ENCODE results near the gene MTARC2.
"Not testable (repeated sequence)": the region's sequence is repeated elsewhere in the genome, so short reads cannot be mapped to it uniquely, and the experiment has no call there.

MTARC2 gene

DNA sequence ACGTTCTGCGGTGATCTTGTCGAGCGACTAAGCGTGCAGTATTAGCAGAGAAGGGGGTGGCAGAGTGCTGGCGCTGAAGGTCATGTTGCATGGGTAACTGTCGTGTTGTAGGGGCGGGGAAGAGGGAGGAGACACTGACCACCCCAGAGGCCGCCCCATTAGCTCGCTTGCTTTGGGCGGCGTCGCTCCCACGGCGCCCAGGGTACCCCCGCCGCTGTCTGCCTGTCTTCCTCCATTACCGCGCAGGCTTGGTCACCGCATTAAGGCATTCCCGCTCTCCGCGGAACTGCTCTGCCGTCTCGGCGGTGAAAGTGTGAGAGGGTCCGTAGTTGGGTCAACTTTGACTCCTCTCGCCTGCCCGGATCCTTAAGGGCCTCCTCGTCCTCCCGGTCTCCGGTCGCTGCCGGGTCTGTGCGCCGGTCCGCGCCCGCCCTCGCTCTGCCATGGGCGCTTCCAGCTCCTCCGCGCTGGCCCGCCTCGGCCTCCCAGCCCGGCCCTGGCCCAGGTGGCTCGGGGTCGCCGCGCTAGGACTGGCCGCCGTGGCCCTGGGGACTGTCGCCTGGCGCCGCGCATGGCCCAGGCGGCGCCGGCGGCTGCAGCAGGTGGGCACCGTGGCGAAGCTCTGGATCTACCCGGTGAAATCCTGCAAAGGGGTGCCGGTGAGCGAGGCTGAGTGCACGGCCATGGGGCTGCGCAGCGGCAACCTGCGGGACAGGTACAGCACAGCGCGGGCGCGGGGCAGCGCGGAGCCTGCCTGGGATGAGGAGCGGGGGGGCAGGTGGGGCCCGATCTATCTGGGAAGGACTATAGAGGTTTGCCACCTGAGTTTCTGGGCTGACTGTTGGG lies at the start of gene MTARC2:
Gene MTARC2 (plus strand): TSS at position 234 of the 846 bp plus-strand sequence. CDS start 210 bp downstream, at position 444.
- DNase-seq: no peak

DNA sequence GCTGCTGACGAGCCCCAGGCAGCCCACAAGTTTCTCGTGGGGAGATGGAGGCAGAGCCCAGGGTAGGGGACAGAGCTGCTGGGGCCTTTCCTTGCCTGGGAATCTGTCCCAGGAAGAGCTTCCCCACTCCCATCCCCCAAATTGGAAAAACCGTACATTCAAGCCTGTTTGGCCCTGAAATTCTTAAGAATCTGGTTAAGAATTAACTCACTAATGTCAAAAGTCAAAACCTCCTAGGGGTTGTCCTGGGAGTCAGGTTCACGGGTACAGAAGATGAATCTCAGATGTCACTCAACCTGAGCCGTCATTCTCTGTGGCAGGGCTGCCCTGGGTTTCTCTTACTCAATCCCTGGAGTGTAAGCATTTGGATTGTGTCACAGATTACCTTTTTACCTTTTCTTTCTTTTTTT lies 49.5 kb upstream of the MTARC2 start:
- DNase-seq: no peak

DNA sequence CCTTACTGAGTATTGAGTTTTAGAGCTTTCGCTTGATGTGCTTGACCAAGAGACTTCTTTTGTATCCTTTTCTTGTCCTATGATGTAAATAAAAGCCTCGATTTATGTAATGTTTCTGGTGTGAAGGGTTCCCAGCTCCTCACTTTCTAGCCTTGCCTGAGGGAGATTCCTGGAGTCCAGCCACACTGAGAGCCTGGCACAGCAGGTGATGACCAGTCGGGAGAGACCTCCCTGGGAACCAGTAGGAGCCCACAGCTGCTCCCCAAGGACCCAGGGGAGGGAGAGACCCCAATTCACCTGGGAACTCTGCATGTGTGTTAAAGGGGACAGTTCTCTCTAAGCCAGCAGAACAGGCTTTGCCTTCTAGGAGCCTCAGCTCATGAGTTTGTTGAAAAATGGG lies 49.1 kb upstream of the MTARC2 start:
- no peak for DNase-seq

DNA sequence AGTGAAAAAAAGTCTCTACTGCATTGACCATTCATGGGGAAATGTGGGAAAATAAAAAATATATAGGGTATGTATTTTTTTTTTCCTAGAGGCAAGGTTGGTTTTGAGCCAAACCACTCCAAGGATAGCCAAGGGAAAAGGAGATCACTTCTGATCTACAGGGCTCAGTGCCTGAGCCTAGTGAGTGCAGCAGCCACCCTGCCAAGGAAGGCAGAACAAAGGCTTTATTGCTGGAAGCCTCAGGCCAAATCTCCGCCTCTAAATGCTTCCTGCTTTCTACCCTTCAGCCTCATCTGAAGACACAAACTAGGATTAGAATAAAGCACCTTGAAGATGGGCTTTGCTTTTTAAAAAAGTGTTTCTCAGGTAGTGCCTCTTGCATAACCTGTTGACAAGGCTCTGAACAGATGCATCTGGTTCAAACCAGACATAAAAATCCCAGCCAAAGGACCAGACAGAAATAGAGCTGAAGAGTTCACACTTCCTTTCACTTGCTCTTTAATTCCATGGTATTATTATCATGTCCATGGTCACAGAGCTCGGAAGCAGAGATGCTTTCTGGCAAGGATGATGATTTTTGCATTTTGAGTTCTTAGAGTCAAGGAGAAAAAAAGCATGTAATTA lies 47.5 kb upstream of the MTARC2 start:
- no peak for DNase-seq

DNA sequence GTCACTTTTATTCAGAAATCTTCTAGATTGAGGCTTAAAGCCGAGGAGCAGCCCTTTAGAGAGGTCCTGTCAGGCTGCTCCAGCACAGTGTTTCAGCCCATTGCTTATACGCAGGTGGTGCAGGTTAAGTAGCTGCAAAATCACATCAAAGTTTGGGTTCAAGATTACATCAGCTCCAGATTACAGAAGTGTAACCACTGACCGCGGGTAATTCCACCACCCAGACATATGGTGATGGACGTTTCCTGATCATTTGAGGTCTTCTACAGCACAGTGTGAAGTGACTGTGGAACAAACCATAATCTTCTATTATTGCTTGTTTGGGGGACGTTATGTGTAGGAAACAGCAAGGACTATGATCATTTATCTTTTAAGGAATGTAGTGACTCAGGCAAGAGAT lies 46.1 kb upstream of the MTARC2 start:
- no peak for DNase-seq

DNA sequence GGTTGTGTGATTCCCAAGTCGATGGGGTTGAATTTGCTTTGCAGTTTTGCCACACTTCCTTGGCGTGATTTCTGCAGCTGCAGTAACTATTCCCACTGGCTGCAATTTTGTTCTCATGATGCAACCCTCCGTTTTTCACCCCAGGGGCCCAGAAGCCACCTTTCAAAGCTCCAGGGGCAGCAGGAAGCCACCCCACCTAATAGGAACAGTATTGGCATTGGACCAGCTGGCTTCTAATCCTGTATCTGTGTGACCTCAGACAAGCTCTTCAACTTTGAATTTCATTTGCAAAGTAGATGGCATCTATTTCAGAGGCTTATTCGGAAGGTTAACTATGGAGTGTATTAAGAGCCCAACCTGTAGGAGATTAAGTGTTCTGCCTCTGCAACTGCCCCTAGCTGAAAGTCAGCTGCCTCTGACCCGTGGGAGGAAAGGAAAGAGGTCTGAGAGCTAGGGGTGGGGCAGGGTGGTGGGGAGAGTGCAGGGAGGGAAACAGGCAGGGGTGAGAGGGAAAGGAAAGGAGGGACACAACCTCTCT lies 45.3 kb upstream of the MTARC2 start:
- DNase-seq: no peak

DNA sequence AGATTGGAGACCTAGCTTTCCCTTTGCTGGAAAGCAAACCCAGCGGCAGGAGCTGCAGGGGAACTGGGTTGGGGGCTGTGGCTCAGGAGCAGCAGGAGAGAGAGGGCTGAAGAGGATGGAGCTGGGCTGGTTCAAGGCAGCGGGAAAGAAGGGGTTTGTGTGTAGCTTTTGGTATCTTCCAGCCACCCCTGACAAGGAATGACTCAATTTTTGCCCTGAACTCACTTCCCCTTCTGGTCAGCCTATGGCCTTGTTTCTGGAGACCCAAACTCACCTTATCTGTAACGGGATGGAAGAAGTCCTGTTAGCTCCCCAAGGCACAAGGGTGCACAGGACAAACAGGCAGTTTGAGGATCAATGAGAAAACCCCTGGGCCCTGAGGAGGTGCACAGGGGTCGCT lies 44.8 kb upstream of the MTARC2 start:
- DNase-seq: no peak

DNA sequence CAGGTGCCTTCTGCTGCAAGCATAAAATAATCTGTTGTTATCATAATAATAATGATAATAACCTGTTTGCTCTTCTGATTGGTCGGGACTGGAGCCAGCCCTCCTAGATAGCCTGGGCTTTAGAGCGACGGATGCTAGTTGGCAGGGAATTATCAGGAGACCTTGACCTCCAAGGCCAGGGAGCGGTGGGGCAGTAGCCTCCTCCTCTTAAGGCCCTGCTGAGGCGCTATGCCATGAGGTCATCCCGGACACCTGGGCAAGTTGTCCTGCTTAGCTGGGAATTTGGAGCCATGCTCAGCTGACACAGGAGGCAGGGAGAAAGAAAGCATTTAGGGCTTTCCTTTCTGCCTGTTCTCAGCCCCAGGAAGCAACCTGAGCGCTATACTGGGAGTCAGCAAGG lies 42.3 kb upstream of the MTARC2 start:
- no peak for DNase-seq

DNA sequence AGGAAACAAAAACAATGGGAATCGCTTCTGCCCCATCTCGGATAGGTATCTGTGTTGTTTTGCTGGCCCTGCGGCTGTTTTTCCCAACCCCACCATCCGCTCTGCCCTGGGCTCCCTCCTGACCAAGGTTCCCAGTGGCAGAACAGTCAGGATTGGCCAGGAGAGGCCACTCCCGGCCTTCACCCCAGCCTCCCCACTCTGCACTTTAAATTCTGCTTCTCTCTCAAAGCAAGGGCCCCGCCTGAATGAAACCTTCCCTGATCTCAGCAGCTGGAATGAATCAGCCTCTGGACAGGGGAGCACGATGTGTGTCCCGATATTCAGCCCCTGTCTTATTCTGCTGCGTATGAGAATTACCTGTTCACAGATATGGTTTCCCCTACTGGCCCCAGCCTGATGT lies 41.6 kb upstream of the MTARC2 start:
- no peak for DNase-seq

DNA sequence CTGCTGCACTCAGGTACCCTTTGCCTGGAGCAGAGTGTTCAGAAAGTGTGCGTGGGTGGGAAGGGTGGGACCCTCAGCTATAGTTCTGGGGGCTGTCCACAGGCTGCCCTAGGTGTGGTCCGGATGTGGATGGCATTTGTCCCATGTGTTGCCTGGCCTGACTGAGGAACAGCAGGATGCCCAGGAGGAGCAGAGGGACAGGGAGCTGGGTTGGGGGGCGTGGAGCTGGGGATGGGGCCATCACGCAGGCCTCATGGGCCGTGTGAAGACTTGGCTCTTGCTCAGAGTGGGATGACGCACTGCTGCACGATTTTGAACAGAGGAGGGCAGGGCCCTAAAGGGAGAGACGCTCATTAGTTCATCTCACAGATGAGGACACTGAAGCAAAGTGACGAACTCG lies 41.0 kb upstream of the MTARC2 start:
- DNase-seq: no peak

DNA sequence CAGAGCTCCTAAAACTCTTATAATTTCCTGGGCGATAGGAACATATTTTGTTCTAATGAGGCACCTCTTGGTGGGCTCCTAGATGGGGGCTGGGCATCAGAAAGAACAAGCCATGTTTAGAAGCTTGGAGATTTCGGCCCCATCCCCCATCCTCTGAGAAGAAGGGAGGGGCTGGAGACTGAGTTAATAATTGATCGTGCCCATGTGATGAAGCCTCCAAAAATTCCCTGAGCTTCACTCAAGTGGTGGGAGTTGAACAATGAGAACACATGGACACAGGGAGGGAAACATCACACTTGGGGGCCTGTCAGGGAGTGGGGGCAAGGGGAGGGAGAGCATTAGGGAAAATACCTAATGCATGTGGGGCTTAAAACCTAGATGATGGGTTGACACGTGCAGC lies 39.9 kb upstream of the MTARC2 start:
- no peak for DNase-seq

DNA sequence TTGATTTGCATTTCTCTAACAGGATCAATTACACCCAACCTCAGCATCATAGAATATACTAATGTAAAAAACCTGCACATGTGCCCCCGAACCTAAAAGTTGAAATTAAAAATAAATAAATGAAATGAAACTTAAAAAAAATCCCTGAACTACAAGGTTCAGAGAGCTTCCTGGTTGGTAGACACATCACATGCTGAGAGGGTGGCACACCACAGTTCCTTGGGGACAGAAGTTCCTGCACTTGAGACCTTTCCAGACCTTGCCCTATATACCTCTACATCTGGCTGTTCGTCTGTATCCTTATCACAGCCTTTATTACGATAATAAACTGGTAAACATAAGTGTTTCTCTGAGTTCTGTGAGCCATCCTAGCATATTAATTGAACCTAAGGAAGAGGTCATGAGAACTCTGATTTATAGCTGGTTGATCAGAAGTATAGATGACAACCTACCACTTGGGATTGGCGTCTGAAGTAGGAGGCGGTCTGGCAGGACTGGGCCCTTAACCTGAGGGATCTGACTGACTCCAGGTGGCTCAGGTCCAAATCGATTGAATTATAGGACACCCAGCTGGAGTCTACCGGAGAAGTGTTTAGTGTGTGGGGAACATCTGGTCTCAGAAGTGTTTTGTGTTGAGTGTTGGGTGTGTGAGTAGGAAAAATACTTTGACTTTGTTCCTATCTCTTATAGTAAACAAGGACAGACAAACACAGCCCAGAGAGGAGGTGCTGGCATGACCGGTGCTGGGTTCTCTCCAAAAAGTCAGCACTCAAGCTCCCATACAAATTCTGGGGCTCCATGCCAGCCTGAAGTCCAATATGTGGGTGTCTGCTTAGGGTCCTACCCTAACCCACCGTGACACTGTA lies 39.0 kb upstream of the MTARC2 start:
- DNase-seq: no peak

DNA sequence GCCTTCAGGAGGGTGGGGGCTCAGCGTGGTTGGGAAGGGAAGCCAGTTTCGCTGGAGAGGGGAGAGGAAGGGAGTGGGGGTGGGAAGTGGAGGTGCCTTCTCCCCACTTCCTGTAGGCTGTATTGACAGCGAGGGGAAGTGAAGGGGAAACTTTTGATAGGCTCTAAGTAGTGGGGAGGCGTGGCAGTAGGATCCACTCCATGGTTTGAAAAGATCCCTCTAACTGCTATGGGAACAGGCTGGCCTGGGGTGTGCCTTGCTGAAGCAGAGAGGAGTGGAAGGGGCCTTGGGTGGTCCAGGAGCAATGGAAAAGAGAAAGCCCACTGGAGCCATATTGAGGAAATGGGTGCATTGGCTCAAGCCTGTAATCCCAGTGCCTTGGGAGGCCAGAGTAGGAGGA lies 37.8 kb upstream of the MTARC2 start:
- DNase-seq: no peak

DNA sequence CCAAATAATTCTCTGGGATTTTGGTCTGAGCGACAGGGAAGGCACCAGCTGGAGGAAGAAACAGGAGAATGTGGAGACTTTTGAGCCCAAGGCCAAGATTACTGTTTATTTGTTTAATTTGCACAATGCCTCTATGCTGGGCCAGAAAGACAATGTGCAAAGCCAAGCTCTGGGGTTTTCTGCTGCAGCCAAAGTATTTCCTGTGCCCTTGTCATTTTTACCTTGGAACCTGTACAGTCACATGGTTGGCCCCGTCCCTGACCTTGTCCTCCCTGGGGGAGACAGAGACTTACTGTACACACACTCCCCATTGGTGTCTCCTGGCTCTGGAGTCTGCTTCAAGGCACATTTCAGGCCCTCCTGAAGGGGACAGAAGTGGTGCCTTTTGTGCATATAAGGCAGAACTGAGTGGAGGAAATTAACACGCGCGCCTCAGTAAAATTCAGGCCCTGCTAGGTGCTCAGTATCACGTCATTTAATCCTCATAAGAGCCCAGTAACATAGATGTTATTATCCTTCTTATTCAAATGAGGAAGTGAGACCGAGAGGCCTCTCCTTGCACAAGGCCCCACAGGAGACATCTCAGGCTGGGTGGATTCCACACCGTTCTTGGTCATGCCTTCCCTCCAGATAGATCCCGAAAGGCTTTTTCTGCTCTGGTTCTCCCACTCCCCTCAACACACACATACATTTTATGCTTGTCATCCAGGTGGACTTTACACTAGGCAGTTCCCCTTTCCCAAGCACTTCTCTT lies 36.9 kb upstream of the MTARC2 start:
- DNase-seq: no peak

DNA sequence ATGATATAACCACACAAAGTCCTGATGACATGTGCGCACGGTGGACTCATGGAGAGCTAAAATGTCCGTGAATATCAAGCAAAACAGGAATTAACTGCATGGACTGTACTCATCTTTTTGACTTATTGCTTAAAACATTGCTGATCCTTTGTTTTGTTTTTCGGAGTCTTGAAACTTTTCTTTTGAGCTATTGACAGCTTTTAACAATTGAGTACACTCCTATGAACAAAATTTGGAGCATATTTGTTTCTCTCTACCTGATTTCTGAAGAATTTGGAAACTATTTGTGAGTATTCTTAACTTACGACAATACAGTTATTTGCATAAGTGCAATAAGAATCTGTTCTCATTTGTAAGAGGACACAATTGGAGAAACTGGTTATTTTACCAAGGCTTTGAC lies 32.1 kb upstream of the MTARC2 start:
- DNase-seq: not testable (repeated sequence)

DNA sequence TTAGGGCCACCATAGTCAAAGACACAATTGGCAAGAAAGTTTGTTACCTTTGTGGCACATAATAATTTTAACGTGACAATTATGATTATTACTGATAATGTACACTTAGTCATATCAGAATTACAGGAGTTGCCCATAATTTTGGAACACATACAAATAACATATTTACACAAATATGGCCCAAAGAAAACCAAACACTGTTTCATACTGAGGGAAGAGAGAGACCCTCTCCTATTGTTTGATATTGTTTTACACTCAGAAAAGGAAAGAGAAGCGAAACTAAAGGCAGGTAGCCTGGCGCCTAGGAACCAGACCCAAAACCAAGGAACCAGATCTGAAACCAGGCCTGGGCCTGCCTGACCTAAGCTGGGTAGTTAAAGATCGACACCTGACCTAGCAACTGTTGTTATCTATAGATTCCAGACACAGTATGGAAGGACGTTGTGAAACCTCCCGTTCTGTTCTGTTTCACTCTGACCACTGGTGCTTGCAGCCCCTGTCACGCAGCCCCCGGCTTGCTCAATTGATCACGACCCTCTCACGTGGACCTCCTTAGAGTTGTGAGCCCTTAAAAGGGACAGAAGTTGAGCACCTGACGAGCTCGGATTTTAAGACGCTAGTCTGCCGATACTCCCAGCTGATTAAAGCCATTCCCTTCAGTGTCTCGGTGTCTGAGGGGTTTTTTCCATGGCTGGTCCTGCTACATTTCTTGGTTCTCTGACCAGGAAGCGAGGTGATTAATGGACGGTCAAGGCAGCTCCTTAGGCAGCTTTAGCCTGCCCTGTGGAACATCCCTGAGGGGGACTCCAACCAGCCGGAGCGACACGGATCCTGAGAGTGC lies 30.1 kb upstream of the MTARC2 start:
- DNase-seq: no peak

DNA sequence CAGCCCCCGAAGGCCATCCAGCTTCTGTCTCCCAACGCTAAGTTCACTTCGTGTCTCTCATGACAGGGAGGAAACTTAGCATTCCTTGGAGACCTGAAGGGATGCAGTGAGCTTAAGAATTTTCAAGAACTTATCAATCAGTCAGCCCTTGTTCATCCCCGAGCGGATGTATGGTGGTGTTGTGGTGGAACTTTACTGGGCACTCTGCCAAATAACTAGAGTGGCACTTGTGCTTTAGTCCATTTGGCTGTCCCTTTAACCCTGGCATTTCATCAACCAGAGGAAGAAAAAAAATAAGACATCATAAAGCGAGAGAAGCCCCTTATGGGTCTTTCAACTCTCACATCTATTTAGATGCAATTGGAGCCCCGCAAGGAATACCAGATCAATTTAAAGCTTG lies 26.9 kb upstream of the MTARC2 start:
- DNase-seq: not testable (repeated sequence)

DNA sequence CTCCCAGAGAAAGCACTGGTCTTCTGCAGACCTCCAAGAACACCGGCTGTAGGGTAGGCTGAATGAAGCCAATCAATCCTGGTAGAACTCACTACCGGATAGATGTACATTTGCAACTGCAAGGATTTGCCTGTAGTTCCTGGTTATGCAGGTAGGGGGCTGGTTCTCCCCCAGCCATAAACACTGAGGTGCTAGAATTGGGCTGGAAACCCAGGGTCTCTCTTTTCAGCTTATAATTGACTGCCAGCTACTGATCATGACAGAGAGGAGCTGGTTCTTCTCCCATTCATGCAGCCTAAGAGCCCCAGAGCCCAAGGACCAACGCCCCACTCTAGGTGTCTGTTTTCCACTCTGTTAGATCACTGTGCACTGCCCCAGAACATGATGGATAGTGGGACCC lies 21.5 kb upstream of the MTARC2 start:
- no peak for DNase-seq

DNA sequence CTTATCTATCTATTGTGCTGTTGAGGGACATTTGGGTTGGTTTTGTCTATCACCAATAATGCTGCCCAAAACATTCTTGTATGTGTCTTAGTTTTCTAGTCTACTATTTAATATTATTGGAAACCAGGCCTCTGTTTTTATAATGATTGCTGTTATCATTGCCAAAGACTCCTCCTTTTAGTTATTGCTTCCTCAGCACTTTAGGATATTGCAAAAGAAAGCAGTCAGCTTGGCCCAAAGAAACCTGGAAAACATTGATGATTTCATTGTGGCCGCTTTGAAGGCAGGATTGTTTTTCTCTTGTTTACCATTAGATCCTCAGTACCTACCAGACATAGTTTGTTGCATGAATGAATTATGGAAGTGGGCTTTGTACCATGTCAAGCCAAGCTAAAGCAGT lies 20.6 kb upstream of the MTARC2 start:
- no peak for DNase-seq

DNA sequence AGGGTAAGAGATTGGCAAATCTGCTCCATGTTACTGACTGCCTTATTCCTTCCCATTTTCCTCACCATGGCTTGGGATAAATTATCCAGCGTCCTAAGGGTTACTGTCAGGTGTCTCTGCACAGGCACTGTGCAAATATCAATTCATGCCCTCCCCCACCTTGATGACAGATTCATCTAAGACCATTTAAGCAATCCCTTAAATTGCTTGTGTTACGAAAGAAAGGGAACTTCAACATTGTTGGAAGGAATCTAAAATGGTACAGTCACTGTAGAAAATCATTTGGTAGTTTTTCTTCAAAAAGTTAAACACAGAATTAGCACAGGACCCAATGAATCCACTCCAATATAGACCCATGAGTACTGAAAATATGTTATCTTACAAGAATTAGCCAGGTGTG lies 17.6 kb upstream of the MTARC2 start:
- DNase-seq: no peak

DNA sequence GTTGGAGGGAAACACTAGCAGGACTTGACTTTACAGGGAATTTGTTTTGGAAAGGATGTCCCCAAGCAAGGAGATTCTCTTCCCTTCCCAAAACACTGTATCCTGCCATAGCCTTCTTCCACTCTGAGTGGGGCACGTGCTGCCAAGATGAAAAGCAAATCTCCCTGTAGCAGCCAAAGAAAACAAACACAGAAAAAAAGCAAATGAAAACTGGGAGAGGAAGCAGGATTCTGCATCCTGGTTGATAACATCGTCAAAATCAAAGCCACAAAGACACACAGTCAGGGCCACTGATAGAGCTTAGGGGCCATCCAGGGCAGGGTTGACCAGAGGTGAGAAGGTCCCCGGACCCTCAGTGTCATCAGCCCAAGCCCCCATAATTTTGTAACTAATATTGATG lies 16.0 kb upstream of the MTARC2 start:
- DNase-seq: no peak

DNA sequence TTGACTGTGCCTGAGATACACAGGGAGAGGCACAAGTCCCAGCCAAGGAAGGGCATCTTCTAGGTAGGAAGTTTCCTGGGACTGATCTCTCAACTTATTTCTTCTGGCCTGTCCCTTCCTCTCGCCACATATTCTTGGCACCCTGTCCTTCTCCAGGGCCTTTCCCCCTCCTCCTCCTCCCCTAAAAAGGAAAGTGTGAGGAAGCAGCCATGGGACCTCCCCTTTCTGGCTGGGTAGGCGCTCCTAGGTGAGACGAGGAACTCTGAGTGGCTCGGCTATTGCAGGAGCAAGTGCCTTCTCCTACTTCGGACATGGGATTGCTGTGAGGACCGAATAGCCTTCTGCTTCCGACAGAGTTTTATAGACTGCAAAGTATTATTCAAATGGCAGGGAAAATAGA lies 15.5 kb upstream of the MTARC2 start:
- DNase-seq: no peak
